ENCODE data around the gene GATA1. TPM values are rescaled to one million over a fixed set of nuclear protein-coding genes. Genes with fewer than 3 reads are reported as not detected.
"Not testable (repeated sequence)": the region's sequence is repeated elsewhere in the genome, so short reads cannot be mapped to it uniquely, and the experiment has no call there.

The GATA1 gene
- total RNA-seq, 1 experiment from 2014 or later: not detected

GRCh38 chrX:48818098-48818497, 31.7 kb downstream of the GATA1 start:
- Histone ChIP-seq H3K9me3 (replicated peaks) (no peaks in the 10 kb centered on the region), H3K27ac (no peak overlapping the region), H3K36me3 (no peaks in the 10 kb centered on the region), H3K27me3 (no peaks in the 10 kb centered on the region), H3K4me3 (no peak overlapping the region), H3K4me1 (no peaks in the 10 kb centered on the region)
- no peak for DNase-seq

GRCh38 chrX:48818866-48819265, 32.5 kb downstream of the GATA1 start:
- H3K4me1 ChIP-seq: no peaks in the 10 kb centered on the region
- no peaks in the 10 kb centered on the region for H3K9me3 ChIP-seq (replicated peaks)
- H3K4me3 ChIP-seq: no peak overlapping the region
- H3K36me3 ChIP-seq: no peaks in the 10 kb centered on the region
- no peak for DNase-seq
- H3K27me3 ChIP-seq: no peaks in the 10 kb centered on the region
- no peak overlapping the region for H3K27ac ChIP-seq

GRCh38 chrX:48819394-48819793, 33.0 kb downstream of the GATA1 start:
- H3K9me3 ChIP-seq (replicated peaks); H3K4me1 ChIP-seq; H3K27ac ChIP-seq; H3K27me3 ChIP-seq; H3K4me3 ChIP-seq; DNase-seq; H3K36me3 ChIP-seq: not testable (repeated sequence)

DNA sequence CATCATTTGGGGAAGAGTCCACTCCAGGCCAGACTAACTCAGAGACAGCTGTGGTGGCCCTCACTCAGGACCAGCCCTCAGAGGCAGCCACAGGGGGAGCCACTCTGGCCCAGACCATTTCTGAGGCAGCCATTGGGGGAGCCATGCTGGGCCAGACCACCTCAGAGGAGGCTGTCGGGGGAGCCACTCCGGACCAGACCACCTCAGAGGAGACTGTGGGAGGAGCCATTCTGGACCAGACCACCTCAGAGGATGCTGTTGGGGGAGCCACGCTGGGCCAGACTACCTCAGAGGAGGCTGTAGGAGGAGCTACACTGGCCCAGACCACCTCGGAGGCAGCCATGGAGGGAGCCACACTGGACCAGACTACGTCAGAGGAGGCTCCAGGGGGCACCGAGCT, 36.7 kb downstream of the GATA1 start:
- no peak for DNase-seq
- H3K27me3 ChIP-seq: no peaks in the 10 kb centered on the region
- no peak overlapping the region for H3K4me3 ChIP-seq
- no peaks in the 10 kb centered on the region for H3K4me1 ChIP-seq
- H3K9me3 ChIP-seq (replicated peaks): no peaks in the 10 kb centered on the region
- no peak overlapping the region for H3K27ac ChIP-seq
- no peaks in the 10 kb centered on the region for H3K36me3 ChIP-seq

DNA sequence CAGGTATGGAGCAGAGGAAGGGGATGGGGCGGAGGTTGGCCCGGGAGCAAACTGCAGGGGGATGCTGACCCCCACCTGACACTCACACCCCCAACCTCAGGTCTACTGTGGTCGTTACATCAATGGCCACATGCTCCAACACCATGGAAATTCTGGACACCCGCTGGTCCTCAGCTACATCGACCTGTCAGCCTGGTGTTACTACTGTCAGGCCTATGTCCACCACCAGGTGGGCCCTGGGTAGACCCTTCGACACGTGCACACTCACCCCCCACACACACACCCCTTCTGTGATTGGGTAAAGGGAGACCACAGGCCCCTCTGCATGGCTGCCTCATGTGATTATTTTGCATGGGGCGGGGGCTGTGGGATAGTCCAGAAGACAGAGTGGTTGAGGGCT, 37.7 kb downstream of the GATA1 start:
- Histone ChIP-seq H3K27me3 (no peaks in the 10 kb centered on the region), H3K4me1 (no peaks in the 10 kb centered on the region), H3K36me3 (no peaks in the 10 kb centered on the region), H3K9me3 (replicated peaks) (no peaks in the 10 kb centered on the region), H3K27ac (no peak overlapping the region), H3K4me3 (no peak overlapping the region)
- no peak for DNase-seq

DNA sequence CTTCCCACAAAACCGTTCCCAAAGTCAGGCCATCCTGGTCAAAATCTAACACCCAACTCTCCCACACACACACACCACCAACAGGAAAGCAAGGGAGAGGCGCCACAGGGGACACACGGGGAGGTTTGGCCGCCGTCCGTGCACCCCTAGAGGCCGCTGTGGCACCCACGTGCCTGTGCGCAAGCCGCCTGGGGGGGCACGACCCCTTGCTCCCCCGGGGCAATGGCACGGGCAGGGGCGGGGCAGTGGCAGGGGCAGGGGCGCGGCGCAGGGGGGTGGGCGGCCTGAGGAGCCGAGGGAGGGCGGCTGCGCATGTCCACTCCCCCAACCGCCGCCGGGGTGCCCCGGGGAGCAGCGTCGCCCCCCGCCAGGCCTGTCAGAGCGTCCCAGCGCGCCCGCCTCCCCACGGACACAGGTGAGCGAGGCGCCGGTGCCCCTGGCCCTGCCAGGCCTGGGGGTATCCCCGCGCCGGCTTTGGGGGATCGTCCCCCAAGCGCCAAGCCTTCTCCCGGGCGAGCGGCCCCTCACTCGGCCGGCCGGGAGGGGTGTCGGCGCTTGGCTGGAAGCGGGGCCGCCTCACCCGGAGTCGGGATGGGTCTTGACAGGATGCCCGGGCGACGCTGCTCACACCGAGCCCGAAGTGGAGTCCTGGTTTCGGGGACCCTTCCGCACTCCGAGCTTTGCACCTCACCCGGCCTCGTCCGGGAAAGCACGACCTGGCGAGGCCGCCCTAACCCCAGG, 39.9 kb downstream of the GATA1 start, which contains the start of gene ERAS:
ERAS (plus strand) TSS at position 379 of the 741 bp plus-strand sequence. CDS start 2,611 bp downstream, outside the sequence.
- H3K36me3 ChIP-seq: no peaks in the 10 kb centered on the region
- H3K4me3 ChIP-seq: no peak within 1 kb of the TSS
- no peak within 1 kb of the TSS for H3K27ac ChIP-seq
- H3K4me1 ChIP-seq: no peaks in the 10 kb centered on the region
- H3K9me3 ChIP-seq (replicated peaks): no peaks in the 10 kb centered on the region
- no peak for DNase-seq
- H3K27me3 ChIP-seq: no peaks in the 10 kb centered on the region

GRCh38 chrX:48826876-48827653, 40.7 kb downstream of the GATA1 start:
- Histone ChIP-seq H3K27me3 (no peaks in the 10 kb centered on the region), H3K9me3 (replicated peaks) (no peaks in the 10 kb centered on the region), H3K27ac (no peak overlapping the region), H3K36me3 (no peaks in the 10 kb centered on the region), H3K4me1 (no peaks in the 10 kb centered on the region), H3K4me3 (no peak overlapping the region)
- DNase-seq: no peak

- Histone ChIP-seq H3K4me1 (no peaks in the 10 kb centered on the region), H3K27ac (no peak overlapping the region), H3K27me3 (no peaks in the 10 kb centered on the region), H3K4me3 (no peak overlapping the region), H3K36me3 (no peaks in the 10 kb centered on the region), H3K9me3 (replicated peaks) (no peaks in the 10 kb centered on the region)
- DNase-seq: no peak
These were observed 41.2 kb downstream of the GATA1 start for GRCh38 chrX:48827654-48827968.

- Histone ChIP-seq H3K27ac (no peak overlapping the region), H3K9me3 (replicated peaks) (no peaks in the 10 kb centered on the region), H3K4me1 (no peaks in the 10 kb centered on the region), H3K4me3 (no peak overlapping the region), H3K36me3 (no peaks in the 10 kb centered on the region), H3K27me3 (no peaks in the 10 kb centered on the region)
- no peak for DNase-seq
These were observed 42.8 kb downstream of the GATA1 start for GRCh38 chrX:48829016-48829735.

DNA sequence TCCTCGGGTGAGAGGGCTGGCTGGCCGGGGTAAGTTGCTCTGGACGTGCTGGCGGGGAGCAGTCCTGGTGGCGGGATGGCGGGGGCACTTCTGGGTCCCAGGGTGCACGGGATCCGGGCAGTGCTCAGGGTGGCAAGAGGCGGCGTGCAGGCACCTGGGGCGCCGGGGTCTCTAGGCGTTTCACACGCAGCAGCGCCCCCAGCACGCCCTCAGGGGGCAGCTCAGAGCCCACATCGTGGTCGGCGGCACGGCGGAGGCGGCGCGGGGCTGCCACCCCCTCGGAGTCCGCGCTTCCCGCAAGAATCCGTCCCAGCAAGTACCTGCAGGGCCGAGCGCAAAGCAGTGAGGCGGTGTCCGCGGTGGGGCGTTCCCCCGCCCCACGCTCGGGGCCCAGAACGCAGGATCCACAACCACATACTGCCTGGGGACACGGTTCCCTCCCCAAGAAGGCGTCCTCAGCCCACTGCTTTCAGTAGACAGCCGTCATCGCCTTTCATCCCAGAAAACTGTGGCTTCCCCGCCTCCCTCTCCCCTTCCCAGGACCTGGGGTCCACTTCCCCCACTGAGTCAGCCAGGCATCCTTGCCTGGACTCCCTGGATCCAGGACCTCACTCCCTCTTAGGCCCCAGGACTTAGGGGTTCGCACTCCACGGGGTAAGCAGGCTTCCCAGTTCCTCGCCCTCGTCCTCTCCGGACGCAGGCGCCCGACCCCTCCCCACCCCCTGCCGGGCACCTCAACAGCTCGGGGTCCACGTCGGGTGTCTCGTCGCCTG, 44.9 kb downstream of the GATA1 start:
- Histone ChIP-seq H3K36me3 (no peaks in the 10 kb centered on the region), H3K9me3 (replicated peaks) (no peaks in the 10 kb centered on the region), H3K27me3 (no peaks in the 10 kb centered on the region)

GRCh38 chrX:48831909-48832291, 45.5 kb downstream of the GATA1 start:
- H3K4me1 ChIP-seq: no peaks in the 10 kb centered on the region
- no peaks in the 10 kb centered on the region for H3K27me3 ChIP-seq
- no peak overlapping the region for H3K4me3 ChIP-seq
- no peak overlapping the region for H3K27ac ChIP-seq
- H3K36me3 ChIP-seq: no peaks in the 10 kb centered on the region
- no peaks in the 10 kb centered on the region for H3K9me3 ChIP-seq (replicated peaks)
- DNase-seq: no peak

More for the DNA sequence above, 44.9 kb downstream of the GATA1 start:
- DNase-seq: no peak
- Histone ChIP-seq H3K4me3 (no peak overlapping the region), H3K27ac (no peak overlapping the region), H3K4me1 (no peaks in the 10 kb centered on the region)

DNA sequence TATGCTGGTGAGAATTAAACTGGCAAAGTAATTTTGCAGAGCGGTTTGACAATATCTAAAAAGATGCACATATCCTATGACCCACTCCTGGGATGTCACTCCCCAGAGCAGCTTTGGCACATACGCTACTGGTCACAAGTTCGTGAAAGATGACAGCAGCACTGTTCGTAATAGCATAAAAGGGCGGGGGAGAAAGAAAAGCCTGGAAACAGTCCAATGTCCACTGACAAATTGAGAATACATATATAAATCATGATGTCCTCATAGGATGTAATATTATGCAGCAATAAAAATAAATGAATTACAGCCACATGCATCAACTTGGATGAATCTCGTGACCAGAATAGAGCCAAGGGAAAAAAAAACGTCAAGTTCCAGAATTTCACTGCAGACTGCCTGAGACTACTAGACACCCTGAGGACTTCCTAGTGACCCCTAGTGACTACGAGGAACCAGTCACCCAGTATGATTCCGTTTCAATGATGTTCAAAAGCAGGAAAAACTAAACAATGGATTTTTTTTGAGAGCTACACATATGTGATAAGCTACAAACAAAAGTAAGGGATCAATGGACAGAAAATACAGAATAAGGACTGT, 47.2 kb downstream of the GATA1 start:
- Histone ChIP-seq H3K27me3 (no peaks in the 10 kb centered on the region), H3K4me1 (no peaks in the 10 kb centered on the region), H3K27ac (no peak overlapping the region), H3K4me3 (no peak overlapping the region), H3K9me3 (replicated peaks) (no peaks in the 10 kb centered on the region), H3K36me3 (no peaks in the 10 kb centered on the region)
- no peak for DNase-seq

- no peaks in the 10 kb centered on the region for H3K9me3 ChIP-seq (replicated peaks)
- no peaks in the 10 kb centered on the region for H3K27me3 ChIP-seq
- H3K27ac ChIP-seq: no peak overlapping the region
- DNase-seq: no peak
- H3K4me3 ChIP-seq: no peak overlapping the region
- no peaks in the 10 kb centered on the region for H3K4me1 ChIP-seq
- H3K36me3 ChIP-seq: no peaks in the 10 kb centered on the region
These were observed 48.0 kb downstream of the GATA1 start for GRCh38 chrX:48834383-48834709.

GRCh38 chrX:48835524-48836329, 49.3 kb downstream of the GATA1 start, which contains the start of gene PCSK1N:
Gene PCSK1N (minus strand): TSS chrX:48835610. CDS start chrX:48835532, 78 bp downstream.
- H3K27ac ChIP-seq: no peak within 1 kb of the TSS
- no peaks in the 10 kb centered on the region for H3K36me3 ChIP-seq
- DNase-seq: no peak
- H3K9me3 ChIP-seq (replicated peaks): no peaks in the 10 kb centered on the region
- H3K27me3 ChIP-seq: no peaks in the 10 kb centered on the region
- H3K4me3 ChIP-seq: no peak within 1 kb of the TSS
- H3K4me1 ChIP-seq: no peaks in the 10 kb centered on the region

All from SJCRH30 (cell line).